Left kidney (tissue), 2 donors: ENCODE results near the gene KAT2A. TPM values are rescaled to one million over a fixed set of nuclear protein-coding genes. Genes with fewer than 3 reads are reported as not detected.

Experiments used
- DNase-seq: peaks from one replicate; pipeline ENCODE4 v3.0.0-alpha.2; 2013
- polyA plus RNA-seq: library from polyadenylated mRNA; unstranded; fragments of 120-200 nt; gene quantifications from one replicate; pipeline ENCODE4 v1.2.1, GENCODE V29; 2013; ENCODE audit not compliant: insufficient read length

Gene KAT2A
- polyA plus RNA-seq, 1 donor: 70.7 TPM

GRCh38 chr17:42135664-42136653 lies 14.8 kb upstream of the KAT2A start:
- DNase-seq: no peak

DNA sequence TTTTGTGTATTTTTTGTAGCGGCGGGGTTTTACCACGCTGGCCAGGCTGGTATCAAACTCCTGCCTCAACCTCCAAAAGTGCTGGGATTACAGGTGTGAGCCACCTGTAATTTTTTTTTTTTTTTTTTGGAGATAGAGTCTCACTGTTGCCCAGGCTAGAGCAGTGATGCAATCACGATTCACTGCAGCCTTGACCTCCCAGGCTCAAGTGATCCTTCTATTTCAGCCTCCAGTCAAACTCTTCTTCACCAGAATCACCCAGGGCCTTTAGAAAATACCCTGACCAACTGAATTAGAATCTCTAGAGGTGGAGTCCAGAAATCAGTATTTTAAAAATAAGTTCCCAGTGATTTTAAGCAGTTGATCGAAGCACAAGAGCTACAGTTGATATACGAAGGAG lies 14.0 kb upstream of the KAT2A start:
- no peak for DNase-seq

DNA sequence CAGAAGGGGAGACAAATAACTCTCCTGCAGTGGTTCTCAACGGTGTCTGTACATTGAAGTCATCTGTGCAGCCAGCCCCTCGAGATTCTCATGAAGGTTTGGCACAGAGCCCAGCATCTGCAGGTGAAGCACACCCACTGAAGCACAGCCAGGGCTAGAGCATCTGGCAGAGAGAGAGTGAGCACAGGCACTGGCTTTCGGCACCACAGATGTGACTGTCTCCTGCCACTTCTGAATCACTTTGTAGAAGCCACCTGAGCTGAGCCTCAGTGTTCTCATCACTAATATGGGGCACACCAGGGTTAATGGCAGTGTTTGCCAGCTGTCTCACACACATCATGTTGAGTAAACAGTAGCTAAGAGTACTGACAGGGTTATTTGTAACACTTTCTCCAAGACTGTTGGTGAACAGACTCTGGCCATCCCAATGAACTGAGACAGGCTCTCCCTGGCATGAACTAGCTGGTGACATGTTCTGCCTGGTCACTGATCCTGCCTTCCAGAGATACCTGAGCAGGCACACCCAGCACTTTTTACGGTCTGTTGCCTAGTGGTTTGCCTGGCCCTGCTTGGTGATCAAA lies 12.4 kb upstream of the KAT2A start:
- DNase-seq: no peak

DNA sequence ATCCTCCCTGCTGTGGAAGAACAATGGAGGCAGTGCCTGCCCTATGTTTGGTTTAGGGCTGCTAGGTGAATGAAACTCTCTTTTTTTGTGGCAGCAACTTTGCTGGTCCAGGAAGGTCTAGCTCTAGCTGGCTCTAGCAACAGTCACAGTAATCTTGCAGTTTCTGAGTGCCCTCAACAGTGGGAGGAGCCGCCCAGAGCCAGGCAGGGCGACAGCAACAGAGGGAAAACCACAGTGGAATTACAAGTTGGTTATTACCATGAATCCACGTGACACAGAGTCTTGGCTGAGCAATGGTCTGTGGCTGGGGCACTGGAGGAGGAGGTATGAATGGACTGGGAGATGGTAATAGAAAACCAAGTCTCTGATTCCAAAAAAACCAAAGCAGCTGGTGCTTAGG lies 11.8 kb upstream of the KAT2A start:
- DNase-seq: no peak

DNA sequence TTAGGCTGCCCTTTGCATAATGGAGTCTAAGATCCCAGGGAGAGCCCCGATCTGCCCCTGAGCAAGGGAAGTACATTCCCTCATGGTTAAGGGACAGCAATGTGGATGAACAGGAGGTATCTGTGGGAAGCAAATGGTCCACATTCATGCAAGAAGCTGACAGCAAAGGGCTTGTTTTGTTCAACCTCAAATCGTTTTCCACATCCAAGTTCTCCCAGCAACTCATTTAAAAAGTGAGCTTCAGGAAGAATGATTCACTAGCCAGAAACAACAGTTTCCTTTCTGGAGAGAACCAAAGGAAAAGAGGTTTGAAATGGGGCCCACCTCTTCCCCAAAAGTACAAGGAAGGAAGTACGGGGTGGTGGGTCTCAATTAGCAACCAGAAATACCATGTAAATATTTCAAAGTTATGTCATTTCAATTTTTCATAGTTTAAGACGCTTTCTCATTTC lies 10.8 kb upstream of the KAT2A start:
- DNase-seq: no peak

- no peak for DNase-seq
These were observed 10.1 kb upstream of the KAT2A start for GRCh38 chr17:42131232-42131631.

DNA sequence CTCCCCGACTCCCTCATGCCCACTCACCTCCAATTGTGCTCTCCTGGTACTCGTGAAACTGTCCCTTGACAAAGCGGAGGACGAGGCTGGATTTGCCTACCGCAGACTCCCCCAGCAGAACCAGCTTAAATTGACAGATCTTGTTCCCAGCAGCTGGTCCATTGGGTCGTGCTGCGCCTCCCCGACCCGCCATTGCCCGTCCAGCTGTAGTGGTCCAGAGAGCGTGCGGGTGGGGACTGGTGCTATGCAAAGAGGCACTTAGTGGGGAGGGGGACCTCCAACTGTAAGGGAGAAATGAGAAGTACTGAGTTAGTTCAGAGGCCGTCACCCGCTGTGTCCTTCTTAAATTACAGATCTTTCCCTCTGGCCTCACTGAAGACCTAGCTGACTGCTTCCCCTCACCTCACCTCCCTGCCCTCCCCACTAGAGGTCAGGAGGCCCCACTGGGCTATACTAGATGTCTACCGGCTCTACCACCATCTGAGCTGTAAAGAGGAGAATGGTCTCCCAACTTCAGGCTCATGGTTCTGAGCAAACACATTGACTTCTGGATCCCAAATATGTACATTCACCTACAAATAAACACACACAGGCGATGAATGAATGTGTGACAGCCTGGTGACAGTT lies 9.3 kb upstream of the KAT2A start:
- no peak for DNase-seq

DNA sequence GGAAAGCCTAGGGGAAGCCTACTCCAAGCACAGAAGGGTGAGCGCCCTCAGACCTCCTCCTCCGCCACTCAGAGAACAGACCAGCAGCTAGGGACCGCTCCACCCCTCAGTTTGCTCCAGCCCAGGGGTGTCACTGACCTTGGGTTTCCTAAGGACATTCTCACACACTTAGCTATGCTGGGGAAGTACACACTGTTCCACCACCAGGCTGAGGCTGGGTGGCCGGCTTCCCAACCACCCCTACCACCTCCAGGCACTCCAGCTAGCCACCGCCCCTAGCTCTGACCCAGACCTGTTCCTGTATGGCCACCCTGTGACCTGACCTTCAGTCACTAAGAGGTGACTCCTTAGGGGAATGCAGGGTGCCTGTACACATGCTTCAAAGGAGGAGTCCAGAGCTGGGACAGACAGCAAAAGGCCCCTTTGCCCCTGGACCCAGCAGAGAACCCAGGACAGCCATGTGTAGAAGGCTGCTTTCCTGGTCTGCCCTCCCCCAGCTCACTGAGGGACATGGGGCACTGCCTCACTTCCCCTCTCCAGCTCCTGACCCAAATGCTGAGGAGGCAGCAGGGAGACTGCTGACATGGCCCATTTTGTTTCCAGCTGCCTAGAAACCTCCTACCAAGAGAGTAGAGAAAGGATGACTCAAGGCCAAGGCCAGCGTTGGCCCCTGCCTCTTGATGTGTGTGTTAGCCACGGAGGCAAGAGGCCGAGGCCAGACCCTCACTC lies 8.1 kb upstream of the KAT2A start:
- DNase-seq: no peak

DNA sequence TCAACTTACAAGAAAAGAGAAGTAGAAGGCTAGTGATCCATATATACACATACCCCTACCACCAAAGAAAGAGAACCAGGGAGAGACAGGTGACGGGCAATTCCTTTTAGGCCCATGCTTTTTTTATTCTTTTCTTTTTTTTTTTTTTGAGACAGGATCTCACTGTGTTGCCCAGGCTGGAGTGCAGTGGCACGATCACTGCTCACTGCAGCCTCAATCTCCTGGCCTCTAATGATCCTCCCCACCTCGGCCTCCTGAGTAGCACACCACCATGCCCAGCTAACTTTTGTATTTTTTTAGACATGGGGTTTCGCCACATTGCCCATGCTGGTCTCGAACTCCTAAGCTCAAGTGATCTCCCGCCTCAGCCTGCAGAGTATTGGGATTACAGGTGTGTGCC lies 6.2 kb upstream of the KAT2A start:
- no peak for DNase-seq

DNA sequence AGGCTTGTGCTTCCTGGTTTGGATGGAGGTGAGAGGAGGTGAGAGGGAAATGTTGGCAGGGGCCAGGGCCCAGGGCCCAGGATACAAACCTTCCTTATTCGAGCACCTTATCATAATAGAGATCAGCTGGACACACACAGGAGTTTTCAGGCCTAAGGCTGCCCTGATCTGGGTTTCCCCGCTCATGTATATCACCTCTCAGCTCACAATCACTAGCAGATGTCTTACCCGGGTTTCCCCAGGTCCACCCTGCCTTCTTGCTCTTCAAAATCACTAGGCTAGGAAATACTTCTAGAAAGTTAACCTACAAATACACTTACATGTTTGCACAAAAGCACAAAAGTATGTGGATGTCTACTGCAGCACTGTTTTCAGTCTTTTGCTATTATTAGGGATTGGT lies 5.7 kb upstream of the KAT2A start:
- DNase-seq: no peak

GRCh38 chr17:42125565-42125964 lies 4.4 kb upstream of the KAT2A start:
- no peak for DNase-seq

GRCh38 chr17:42124256-42124655 lies 3.1 kb upstream of the KAT2A start:
- no peak for DNase-seq

- DNase-seq: no peak
These were observed 1.5 kb upstream of the KAT2A start, which contains the start of gene HSPB9 for GRCh38 chr17:42122371-42123303. TSS of gene HSPB9 (plus strand) at chr17:42122804. CDS start at chr17:42122851, 47 bp downstream.

GRCh38 chr17:42120161-42120769 lies 902 bp downstream of the KAT2A start:
- DNase-seq: no peak

GRCh38 chr17:42119301-42119700 lies 1.9 kb downstream of the KAT2A start:
- no peak for DNase-seq

GRCh38 chr17:42118545-42118944 lies 2.6 kb downstream of the KAT2A start:
- no peak for DNase-seq

GRCh38 chr17:42118126-42118510 lies 3.0 kb downstream of the KAT2A start:
- DNase-seq: no peak

- no peak for DNase-seq
These were observed 3.6 kb downstream of the KAT2A start for GRCh38 chr17:42117397-42118125.

DNA sequence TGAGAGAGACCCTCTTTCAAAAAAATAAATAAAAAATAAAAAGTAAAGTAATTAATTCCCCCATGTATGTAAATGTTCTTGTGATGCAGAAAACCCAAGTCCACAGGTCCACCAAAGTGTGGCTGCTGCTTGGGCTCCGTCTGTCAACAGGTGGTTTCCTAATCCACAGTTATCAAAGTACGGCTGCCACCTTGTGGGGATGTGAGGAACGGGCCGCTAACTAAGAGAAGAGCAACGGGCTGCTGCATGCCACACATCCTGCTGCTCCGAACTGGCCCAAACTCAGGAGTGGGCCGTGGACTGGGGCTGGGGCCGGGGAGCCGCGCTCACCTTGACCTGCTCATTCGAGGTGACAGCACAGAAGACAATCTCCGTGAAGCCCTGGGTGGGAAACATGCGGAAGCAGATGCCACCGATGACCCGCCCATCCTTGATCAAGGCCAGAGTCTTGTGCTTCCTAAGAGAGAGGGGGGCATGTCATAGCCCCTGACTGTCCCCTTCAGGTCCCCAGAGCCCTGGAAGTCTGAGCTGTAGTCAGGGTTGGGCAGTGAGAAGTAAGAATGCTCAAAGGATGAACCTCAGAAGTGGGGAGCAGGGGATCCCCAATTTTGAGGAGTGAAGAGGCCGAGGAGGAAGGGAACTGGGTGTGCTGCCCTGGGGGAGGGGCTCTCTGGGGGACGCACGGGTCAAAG lies 4.3 kb downstream of the KAT2A start:
- DNase-seq: peak; percentile 86
